IPS-NIHi11 (cell line): ENCODE results near the gene SH3PXD2A.
A peak's percentile ranks its signal among the peaks of the same experiment; 100 is the strongest.

Experiments
- DNase-seq: peaks from one replicate; pipeline ENCODE4 v3.0.0; 2012; ENCODE audit warnings: mixed read lengths, low spot score

The SH3PXD2A gene

DNA sequence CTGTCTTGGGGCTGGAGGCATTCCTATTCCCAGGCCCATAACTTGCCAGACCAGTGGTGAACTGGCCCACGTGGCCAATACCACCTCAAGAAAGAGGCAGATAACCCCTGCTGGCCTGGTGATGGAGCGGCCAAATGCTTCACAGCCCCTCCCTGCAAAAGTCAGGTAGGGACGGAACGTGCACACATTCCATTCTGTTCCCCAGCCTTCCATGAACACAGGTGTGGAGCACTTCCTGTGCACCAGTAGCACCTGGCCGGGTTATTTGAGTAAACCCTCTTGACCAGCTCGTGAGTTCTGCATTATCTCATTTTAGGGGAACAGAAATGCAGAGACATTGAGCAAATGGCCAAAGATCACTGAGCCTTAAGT is 134.4 kb downstream of the SH3PXD2A start:
- no peak for DNase-seq

DNA sequence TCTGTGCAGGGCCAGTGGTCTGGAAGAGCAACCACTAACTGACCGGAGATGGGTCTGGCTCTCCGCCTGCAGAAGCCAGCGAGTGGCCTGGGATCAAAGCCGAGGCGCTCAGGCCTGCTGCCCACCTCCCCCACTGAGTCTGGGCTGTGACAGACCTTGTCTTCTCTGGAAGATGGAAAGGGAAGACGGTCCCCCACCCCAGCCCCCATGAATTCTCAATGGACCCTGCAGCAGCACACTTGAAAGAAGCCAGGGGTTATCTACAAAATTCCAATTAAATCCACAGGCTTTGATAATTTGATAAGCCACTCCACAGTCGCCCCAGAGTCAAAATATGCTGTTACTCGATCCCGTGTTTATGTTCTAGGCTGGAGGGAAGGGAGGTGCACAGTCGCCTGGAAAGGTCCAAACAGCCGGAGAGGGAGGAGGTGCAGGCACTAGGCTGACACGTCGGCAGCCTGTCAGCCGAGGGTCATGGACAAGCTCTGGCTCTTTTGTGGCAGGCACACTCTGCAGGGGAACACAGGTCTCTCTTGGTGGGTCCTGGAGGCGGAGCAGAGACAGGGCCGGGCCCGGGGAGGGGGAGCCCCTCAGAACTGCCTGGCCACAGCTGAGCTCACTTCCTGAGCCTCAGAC is 134.9 kb downstream of the SH3PXD2A start:
- no peak for DNase-seq

DNA sequence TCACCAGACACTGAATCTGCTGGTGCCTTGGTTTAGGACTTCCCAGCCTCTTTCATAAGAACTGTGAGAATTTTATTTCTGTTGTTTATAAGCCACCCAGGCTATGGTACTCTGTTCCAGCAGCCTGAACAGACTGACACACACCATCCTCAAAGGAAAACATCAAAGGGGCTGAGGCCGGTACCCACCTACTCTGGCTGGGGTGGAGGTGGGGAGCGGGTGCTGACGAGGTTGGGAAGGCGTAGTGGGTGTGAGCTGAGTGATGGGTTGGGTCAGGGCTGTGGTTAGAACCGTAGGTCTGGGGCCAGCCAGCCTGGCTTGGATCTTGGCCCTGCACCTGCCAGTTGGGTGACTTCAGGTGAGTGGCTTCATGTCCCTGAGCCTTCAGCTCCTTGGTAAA is 136.3 kb downstream of the SH3PXD2A start:
- no peak for DNase-seq

DNA sequence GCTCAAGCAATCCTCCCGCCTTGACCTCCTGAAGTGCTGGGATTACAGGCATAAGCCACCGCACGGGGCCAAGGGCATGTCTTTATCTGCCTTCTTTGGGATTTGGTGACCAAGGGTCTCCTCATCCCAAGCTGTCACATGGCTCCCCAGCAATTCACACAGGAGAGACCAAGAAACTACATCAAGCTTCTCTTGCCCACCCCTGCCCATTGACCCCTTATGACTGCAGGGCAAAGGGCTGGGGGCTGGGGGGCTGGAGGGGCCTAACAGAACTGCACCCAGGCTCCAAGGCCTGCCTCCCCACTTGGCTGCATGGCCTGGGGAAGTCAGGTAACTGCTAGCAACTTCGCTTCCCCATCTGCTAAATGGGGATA is 137.1 kb downstream of the SH3PXD2A start:
- no peak for DNase-seq

DNA sequence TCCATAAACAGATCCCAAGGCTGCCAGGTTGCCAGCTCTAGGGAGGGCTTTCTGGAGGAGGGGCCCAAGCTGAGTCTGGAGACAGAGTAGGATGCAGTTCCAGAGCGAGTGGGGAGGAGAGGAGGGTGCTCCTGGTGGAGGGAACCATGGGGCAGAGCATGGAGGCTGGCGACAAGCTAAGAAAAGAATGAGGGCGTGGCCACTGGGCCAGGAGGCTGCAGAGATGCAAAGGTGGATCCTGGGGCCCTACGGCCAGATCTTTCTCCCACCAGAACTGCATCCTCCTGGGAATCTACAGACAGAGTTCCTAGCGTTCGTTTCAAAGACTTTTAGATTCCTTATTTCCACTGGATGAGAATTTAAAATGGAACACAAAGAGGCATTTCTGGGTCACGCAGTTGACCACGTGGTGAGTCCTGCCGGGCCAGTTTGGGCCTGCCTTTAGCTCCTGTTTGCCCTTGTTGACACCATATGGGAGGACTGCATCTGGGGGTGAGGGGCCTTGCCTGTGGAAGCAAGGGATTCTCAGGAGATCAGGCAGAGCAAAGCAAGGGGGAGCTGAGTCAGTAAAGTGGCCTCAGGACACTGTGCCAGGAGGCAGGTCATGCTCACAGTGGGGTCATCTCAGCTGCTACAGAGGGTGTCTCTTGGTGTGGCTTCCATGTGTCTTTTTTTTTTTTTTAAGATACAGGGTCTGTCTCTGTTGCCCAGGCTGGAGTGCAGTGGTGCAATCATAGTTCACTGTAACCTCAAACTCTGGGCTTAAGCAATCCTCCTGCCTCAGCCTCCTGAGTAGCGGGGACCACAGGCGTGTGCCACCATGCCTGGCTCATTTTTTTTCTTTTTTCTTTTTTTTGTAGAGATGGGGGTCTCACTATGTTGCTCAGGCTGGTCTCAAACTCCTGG is 137.8 kb downstream of the SH3PXD2A start:
- DNase-seq: peak; percentile 56

DNA sequence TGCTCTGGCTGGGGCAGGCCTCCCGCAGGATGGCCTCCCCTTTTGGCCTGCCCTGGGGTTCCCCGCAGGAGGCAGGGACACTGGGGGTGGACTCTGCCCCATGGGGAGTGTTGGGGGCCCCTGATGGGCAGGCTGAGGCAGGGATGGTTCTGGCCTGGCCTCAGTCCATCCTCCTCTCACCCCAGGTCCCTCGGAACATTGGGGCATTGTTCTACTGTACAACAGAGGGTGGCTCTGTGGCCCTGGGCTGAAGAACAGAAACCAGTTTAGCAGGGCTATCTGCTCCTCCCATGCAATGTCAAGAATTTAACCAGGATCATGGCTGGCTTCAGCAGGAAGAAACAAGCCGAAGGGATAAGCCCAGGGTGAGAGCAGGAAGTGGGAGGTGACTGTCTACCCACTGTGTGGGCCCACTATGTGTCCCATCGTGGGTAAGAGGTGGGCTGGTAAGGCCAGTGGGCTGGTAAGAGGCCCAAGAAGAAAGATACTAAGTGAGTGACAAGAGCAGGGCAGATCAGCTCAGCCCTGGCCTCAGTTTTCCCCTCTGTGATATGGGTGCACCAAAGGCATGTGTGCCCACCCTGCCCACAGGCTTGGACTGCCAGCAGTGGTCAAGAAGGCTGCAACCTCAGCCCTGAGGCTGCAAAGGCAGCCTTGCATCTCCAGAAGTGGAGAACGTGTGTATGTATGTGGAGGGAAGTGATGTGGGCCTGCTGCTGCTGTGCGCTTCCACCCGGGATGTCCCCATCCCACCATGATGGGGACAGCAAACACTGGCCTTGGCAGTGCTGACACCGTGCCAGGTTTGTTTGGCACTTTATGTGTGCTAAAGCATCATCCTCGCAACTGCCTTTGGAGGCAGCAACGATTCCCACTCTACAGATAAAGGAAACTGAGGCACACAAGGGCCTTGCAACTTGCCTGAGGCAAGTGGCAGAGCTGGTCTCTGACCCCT is 138.9 kb downstream of the SH3PXD2A start:
- peak; percentile 55 for DNase-seq

DNA sequence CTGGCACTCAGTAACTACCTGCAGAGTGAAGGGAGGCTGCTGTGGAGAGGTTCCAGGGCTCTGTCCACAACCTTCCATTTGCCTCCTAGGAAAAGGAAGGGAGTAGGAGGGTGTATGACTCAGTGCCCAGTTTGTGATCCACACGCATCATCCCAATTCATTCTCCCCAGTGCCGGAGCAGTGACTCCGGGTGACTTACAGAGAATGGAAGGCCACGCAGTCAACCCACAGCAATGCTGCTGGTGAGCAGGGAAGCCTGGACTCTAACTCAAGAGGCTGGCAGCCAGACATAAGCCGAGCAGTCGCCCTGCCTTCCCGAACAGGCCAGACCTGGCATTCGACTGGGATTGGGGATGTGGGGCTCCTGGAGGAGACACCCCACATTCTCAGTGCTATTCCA is 139.9 kb downstream of the SH3PXD2A start:
- no peak for DNase-seq

DNA sequence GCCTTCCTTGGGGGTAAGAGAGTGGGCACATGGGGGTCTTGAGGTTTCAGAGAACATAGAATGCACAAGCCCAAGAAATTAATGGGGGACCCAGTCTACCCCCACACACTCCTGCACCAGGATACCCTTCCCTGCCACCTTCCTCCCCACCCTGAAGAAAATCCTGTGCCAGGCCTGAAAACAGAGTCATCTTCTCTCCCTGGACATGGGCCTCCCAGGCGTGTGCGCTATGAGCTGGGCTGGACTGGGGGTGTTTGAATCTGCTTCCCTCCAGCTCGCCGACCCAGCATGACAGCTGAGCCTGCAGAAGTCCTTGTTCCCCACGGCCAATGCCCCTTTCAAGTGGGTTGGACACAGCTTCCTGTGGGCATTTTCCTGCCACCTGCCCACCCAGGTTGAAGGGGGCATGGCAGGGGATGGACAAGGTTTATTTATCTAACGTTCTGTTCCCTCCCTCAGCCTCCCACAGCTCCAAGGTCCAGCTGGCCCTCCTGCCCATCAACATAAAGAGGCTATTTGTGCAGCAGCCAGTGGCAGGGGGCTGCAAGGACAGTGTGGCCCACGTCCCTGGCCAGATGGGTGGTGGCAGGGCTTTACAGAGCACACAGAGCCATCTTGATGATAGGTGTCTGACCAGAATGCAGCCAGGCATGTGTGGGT is 141.0 kb downstream of the SH3PXD2A start:
- DNase-seq: no peak

DNA sequence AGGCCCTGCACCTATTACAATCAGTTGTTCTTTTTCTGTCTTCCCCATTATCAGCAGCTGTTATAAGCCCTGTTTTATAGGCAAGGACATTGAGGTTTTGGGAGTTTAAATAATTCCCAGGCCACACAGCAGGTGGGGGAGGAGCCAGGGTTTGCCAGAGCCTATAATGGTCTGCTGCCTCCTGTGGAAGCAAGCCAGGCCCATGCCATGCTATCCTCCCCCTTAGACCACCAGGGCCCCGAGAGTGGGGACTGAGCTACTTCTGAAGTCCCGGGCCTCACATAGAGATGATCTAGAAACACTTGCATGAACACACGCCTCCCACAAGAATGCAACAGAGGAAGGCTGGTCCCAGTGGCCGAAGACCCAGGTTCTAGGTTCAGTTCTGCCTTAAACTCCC is 141.7 kb downstream of the SH3PXD2A start:
- DNase-seq: no peak

DNA sequence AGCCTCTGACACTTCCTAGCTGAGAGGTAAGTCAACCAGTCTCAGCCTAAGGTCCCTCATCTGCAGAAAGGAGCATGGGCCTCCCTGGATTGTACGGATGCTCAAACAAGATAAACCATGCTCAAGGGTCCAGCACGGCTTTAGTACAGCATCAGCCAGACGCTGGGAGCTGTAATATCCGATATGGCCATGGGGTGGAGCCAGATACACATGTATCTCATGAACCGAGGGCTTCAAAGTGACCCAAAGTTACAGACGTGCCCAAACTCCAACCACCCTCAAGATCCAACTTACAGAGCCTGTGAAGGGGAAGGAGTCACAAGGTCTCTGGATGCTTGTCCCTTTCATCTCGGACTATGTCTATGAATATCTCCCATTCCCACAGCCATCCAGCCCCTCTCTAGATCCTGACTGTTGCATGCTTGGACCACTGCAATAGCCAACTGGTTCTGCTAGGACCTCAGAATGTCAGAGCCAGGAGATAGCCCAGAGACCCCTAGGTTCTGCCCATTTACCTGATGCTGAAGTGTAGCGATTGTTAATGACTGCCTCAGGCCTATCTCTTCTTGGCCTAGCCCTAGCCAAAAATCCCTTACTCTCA is 142.4 kb downstream of the SH3PXD2A start:
- DNase-seq: peak; percentile 87

DNA sequence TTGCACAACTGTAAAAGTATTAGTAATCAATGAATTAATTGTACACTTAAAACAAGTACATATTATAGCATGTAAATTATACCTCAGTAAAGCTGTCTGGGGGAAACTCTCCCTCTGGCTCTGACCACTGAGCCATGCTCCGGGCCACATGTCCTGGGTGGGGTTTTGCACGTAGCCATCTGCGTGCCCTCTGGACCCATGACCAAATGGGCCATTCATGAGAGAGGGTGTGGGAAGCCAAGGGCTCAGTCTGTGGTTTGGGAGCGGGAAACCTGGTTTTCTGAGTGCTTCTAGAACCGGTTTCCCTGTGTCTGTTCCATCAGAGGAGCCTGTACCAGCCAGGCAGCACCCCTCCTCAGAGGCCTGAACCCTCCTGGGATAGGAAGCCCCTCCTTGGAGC is 143.2 kb downstream of the SH3PXD2A start:
- DNase-seq: no peak

DNA sequence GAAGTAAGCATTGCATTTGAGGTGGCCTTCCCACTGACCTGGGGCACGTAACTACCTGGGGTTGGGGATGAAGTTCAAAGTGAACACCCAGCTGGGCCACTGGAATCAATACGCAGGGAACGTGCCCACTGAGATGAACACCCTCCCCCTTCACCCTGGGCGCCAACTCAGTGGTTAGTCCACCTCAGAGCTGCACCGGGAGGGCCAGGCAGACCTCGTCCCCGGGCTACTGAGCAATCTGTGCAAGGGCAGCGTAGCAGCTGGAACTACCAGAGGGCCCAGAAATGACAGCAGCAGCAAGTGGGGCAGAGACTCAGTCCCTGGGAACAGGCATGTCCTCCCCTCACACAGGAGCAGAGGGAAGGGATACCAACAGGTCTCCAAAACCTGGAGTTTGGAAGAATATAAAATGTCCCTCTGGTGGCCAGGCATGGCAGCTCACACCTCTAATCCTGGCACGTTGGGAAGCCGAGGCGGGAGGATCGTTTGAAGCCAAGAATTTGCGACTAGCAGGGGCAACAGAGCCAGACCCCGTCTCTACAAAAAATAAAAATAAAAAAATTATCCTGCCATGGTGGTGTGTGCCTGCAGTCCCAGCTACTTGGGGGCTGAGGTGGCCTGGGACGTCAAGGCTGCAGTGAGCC is 143.9 kb downstream of the SH3PXD2A start:
- no peak for DNase-seq

DNA sequence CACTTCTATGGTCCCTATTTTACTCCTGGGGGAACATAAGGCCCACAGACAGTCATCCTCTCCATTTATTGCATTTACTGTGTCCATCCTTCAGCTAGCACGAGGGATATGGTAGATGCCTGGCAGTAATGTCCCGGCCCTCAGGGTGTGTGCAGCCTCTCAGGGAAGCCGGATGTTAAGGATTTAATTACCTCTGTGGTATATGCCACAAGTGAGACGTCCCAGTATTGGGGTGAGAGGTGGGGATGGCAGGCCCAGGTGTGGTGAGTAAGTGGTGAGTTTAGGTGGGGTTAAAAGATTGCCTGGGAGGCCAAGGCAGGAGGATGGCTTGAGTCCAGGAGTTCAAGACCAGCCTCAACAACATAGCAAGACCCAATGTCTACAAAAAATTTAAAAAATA is 144.9 kb downstream of the SH3PXD2A start:
- DNase-seq: no peak

DNA sequence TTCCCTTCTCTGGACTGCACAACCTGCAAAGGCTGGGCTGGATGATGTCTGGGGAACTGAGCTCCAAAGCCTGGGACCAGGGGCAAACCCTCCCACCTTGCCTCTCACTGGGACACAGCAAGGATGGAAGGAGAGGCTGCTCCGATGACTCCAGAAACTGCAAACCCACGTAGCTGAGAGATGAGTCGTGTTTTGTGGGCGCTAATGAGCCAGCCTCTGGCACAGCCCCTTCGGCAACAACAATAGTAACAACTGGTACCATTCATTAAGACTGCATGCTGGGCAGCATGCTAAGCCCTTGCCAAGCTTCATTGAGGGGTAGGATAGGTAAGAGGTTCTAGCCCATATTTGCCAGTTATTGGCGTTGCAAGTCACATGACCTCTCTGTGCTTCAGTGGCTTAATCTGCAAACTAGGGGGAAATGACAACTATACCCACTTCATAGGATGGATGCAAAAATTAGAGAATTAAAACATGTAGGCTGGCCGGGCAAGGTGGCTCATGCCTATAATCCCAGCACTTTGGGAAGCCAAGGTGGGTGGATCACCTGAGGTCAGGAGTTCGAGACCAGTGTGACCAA is 145.9 kb downstream of the SH3PXD2A start:
- no peak for DNase-seq

DNA sequence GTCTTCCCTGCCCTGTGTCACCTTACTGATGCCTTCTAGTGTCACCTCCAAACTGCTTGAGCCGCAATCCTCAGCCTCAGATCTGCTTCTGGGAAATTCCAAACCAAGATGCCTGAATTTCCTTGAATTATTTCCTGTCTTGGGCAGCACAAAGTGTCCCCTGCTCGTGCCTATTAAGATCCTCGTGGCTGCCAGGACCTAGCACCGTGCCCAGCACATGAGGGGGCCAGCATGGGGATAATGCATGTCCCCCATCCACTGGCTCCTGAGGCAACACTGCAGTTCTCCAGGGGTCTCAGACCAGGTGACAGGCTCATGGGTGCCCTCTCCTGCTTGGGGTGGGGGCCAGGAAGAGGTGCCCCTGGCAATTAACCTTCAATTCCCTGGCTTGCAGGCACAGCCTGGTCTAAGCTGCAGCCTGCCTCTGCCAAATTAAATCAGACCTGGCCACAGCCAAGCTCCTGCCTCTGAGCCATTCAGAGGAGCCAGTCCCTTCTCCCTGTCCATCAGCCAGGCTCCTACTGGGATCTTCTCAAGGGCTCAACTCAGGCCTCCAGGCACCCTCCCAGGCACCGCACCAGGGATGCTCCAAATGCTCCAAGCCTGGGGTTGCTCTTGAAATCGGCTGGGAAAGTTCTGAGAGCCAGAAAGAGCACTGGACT is 146.6 kb downstream of the SH3PXD2A start:
- no peak for DNase-seq

DNA sequence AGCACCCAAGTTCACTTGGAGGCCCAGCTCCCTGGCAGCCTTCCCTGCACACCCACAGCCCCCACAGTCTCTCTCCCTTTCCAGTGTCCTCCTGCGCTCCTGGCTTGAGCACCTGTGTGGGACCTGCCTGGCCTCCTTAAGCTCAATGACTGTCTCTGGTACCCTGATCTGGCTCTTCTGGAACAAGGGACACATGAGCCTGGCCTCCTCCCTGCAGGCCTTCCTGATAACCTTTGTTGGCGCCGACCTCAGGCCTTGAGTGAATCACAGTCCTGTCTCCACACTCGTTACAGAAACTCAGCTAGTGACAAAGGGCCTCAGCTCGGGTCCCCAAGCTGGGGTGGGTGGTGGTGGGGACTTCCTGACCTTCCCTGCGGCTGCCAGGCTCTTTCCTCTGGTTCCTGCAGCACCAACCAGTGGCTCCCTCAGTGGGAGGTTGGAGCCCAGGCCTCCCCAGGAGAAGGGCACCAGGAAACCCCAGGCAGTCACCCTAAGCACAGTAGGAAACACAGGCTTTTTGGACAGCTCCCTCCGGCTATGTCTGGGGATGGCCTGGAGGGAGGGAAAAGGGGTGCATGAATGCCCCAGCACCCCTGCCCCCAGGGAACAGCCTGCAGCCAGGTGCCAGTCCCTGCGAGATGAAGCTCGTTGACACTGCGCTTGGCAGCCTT is 147.3 kb downstream of the SH3PXD2A start:
- no peak for DNase-seq

DNA sequence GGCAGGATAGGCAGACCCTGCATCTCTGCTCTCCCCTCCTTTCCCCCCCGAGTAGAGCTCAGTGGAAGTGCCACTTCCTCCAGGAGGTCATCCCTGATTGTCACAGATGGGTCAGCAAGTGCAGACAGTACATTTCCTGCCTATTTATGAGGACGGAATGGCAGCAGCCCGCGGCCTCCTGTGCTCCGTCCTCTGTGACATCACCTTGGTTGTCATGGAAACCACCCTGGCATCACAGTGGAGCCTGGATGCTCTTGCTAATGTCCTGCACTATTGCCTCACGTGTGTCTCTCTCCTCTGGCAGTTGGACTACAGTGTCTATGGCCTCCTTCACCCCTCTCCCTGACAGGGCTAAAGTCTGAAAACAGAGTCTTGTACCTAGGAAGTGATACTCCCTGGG is 148.6 kb downstream of the SH3PXD2A start:
- no peak for DNase-seq

DNA sequence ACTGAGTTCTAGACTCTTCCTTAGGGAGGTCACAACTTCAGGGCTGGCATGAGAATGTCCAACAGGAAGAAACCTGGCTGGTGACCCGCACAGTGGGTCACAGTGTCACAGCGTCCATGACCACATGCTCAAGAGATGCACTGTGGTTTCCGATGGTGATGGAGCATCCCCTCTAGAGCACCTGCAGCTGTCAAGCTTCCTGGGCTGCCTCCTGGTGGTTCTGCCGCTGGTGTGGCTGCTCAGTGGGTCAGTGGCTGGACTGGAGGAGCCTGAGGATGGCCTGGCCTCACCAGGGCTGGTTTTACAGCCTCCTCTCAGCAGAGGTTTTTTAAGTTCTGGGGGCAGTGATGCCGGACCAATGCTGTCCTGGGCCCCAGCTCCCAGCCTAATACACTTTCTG is 149.3 kb downstream of the SH3PXD2A start:
- no peak for DNase-seq
